ENCODE results near the gene IFITM10. TPM values are rescaled to one million over a fixed set of nuclear protein-coding genes. Genes with fewer than 3 reads are reported as not detected.

IFITM10 gene
- polyA plus RNA-seq, 2 donors, result 0.73 to 1.1 TPM

- Histone ChIP-seq H3K4me3 (ENCODE audit: low read depth in 1 of 2, low read length in 2 of 2) (no peak overlapping the region), H3K27me3 (ENCODE audit: control insufficient read depth in 1 of 2, insufficient read depth in 2 of 2, low read length in 2 of 2) (no peaks in the 10 kb centered on the region), H3K9me3 (ENCODE audit: control insufficient read depth in 2 of 2, insufficient read depth in 1 of 2, low read depth in 1 of 2, low read length in 1 of 2) (peaks cover 6 to 23% of the 10 kb centered on the region in 2 donors), H3K27ac (ENCODE audit: low read depth in 2 of 2, low read length in 1 of 2) (no peak overlapping the region), H3K4me1 (ENCODE audit: control insufficient read depth in 2 of 2, insufficient read depth in 2 of 2, low read length in 1 of 2) (peaks cover 0 to 3% of the 10 kb centered on the region in 2 donors), H3K36me3 (ENCODE audit: control insufficient read depth in 2 of 2, insufficient read depth in 2 of 2, low read length in 1 of 2) (no peaks in the 10 kb centered on the region)
- 64 to 65% methylated on average over 14 of the region's 14 CpGs for WGBS, 2 donors
These were observed 17.2 kb downstream of the IFITM10 start for GRCh38 chr11:1733009-1733715.

- Histone ChIP-seq H3K27me3 (ENCODE audit: control insufficient read depth in 1 of 2, insufficient read depth in 2 of 2, low read length in 2 of 2) (no peaks in the 10 kb centered on the region), H3K4me3 (ENCODE audit: low read depth in 1 of 2, low read length in 2 of 2) (no peak overlapping the region), H3K9me3 (ENCODE audit: control insufficient read depth in 2 of 2, insufficient read depth in 1 of 2, low read depth in 1 of 2, low read length in 1 of 2) (peaks cover 6 to 20% of the 10 kb centered on the region in 2 donors), H3K27ac (ENCODE audit: low read depth in 2 of 2, low read length in 1 of 2) (no peak overlapping the region), H3K36me3 (ENCODE audit: control insufficient read depth in 2 of 2, insufficient read depth in 2 of 2, low read length in 1 of 2) (no peaks in the 10 kb centered on the region), H3K4me1 (ENCODE audit: control insufficient read depth in 2 of 2, insufficient read depth in 2 of 2, low read length in 1 of 2) (peaks cover 0 to 6% of the 10 kb centered on the region in 2 donors)
- WGBS, 2 donors, result 26 to 35% methylated on average over 13 of the region's 13 CpGs
These were observed 17.9 kb downstream of the IFITM10 start for GRCh38 chr11:1732418-1733008.

DNA sequence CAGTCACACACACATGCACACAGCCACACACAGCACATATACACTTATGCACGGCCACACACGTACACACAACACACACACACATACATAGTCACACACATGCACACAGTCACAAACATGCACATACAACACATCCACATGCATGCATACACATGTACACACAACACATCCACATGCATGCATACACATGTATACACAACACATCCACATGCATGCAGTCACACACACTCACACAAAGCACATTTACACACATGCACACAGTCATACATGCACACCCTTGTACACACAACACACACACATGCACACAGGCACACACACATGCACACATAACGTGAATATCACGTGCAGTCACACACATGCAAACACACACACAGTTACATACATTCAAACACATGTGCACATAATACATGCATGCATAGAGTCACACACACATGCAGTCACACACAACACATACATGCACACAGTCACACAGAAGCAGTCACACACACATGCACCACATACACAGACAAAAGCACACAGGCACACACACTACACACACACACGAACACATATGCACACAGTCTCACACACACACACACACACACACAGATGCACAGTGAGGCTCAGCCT, 18.8 kb downstream of the IFITM10 start:
- 84 to 90% methylated on average over 5 of the region's 5 CpGs for WGBS, 2 donors
- H3K4me3 ChIP-seq (ENCODE audit: low read depth in 1 of 2, low read length in 2 of 2), result no peak overlapping the region
- H3K4me1 ChIP-seq (ENCODE audit: control insufficient read depth in 2 of 2, insufficient read depth in 2 of 2, low read length in 1 of 2), result peaks cover 0 to 6% of the 10 kb centered on the region in 2 donors
- no peaks in the 10 kb centered on the region for H3K27me3 ChIP-seq (ENCODE audit: control insufficient read depth in 1 of 2, insufficient read depth in 2 of 2, low read length in 2 of 2)
- no peak overlapping the region for H3K27ac ChIP-seq (ENCODE audit: low read depth in 2 of 2, low read length in 1 of 2)
- H3K9me3 ChIP-seq (ENCODE audit: control insufficient read depth in 2 of 2, insufficient read depth in 1 of 2, low read depth in 1 of 2, low read length in 1 of 2), result peaks cover 6 to 15% of the 10 kb centered on the region in 2 donors
- H3K36me3 ChIP-seq (ENCODE audit: control insufficient read depth in 2 of 2, insufficient read depth in 2 of 2, low read length in 1 of 2), result no peaks in the 10 kb centered on the region

GRCh38 chr11:1730059-1730629, 20.3 kb downstream of the IFITM10 start:
- Histone ChIP-seq H3K27ac (ENCODE audit: low read depth in 2 of 2, low read length in 1 of 2) (no peak overlapping the region), H3K27me3 (ENCODE audit: control insufficient read depth in 1 of 2, insufficient read depth in 2 of 2, low read length in 2 of 2) (no peaks in the 10 kb centered on the region), H3K9me3 (ENCODE audit: control insufficient read depth in 2 of 2, insufficient read depth in 1 of 2, low read depth in 1 of 2, low read length in 1 of 2) (peaks cover 1 to 3% of the 10 kb centered on the region in 2 donors), H3K4me1 (ENCODE audit: control insufficient read depth in 2 of 2, insufficient read depth in 2 of 2, low read length in 1 of 2) (peaks cover 0 to 6% of the 10 kb centered on the region in 2 donors), H3K36me3 (ENCODE audit: control insufficient read depth in 2 of 2, insufficient read depth in 2 of 2, low read length in 1 of 2) (no peaks in the 10 kb centered on the region), H3K4me3 (ENCODE audit: low read depth in 1 of 2, low read length in 2 of 2) (no peak overlapping the region)
- 66% methylated on average over 11 of the region's 11 CpGs for WGBS, 2 donors

GRCh38 chr11:1729692-1730011, 20.7 kb downstream of the IFITM10 start:
- Histone ChIP-seq H3K4me1 (ENCODE audit: control insufficient read depth in 2 of 2, insufficient read depth in 2 of 2, low read length in 1 of 2) (peaks cover 0 to 6% of the 10 kb centered on the region in 2 donors), H3K4me3 (ENCODE audit: low read depth in 1 of 2, low read length in 2 of 2) (no peak overlapping the region), H3K9me3 (ENCODE audit: control insufficient read depth in 2 of 2, insufficient read depth in 1 of 2, low read depth in 1 of 2, low read length in 1 of 2) (no peaks in the 10 kb centered on the region), H3K36me3 (ENCODE audit: control insufficient read depth in 2 of 2, insufficient read depth in 2 of 2, low read length in 1 of 2) (no peaks in the 10 kb centered on the region), H3K27me3 (ENCODE audit: control insufficient read depth in 1 of 2, insufficient read depth in 2 of 2, low read length in 2 of 2) (no peaks in the 10 kb centered on the region), H3K27ac (ENCODE audit: low read depth in 2 of 2, low read length in 1 of 2) (no peak overlapping the region)
- WGBS, 2 donors, result 56 to 65% methylated on average over 9 of the region's 9 CpGs

- H3K36me3 ChIP-seq (ENCODE audit: control insufficient read depth in 2 of 2, insufficient read depth in 2 of 2, low read length in 1 of 2), result no peaks in the 10 kb centered on the region
- peaks cover 0 to 6% of the 10 kb centered on the region in 2 donors for H3K4me1 ChIP-seq (ENCODE audit: control insufficient read depth in 2 of 2, insufficient read depth in 2 of 2, low read length in 1 of 2)
- H3K9me3 ChIP-seq (ENCODE audit: control insufficient read depth in 2 of 2, insufficient read depth in 1 of 2, low read depth in 1 of 2, low read length in 1 of 2), result no peaks in the 10 kb centered on the region
- no peak overlapping the region for H3K27ac ChIP-seq (ENCODE audit: low read depth in 2 of 2, low read length in 1 of 2)
- H3K4me3 ChIP-seq (ENCODE audit: low read depth in 1 of 2, low read length in 2 of 2), result no peak overlapping the region
- 68 to 78% methylated on average over 25 of the region's 25 CpGs for WGBS, 2 donors
- H3K27me3 ChIP-seq (ENCODE audit: control insufficient read depth in 1 of 2, insufficient read depth in 2 of 2, low read length in 2 of 2), result no peaks in the 10 kb centered on the region
These were observed 21.3 kb downstream of the IFITM10 start for GRCh38 chr11:1728931-1729691.

GRCh38 chr11:1728301-1728700, 22.1 kb downstream of the IFITM10 start:
- no peaks in the 10 kb centered on the region for H3K36me3 ChIP-seq (ENCODE audit: control insufficient read depth in 2 of 2, insufficient read depth in 2 of 2, low read length in 1 of 2)
- H3K4me3 ChIP-seq (ENCODE audit: low read depth in 1 of 2, low read length in 2 of 2), result no peak overlapping the region
- no peaks in the 10 kb centered on the region for H3K9me3 ChIP-seq (ENCODE audit: control insufficient read depth in 2 of 2, insufficient read depth in 1 of 2, low read depth in 1 of 2, low read length in 1 of 2)
- no peak overlapping the region for H3K27ac ChIP-seq (ENCODE audit: low read depth in 2 of 2, low read length in 1 of 2)
- H3K4me1 ChIP-seq (ENCODE audit: control insufficient read depth in 2 of 2, insufficient read depth in 2 of 2, low read length in 1 of 2), result peaks cover 0 to 6% of the 10 kb centered on the region in 2 donors
- WGBS, 2 donors, result 58 to 63% methylated on average over 4 of the region's 4 CpGs
- no peaks in the 10 kb centered on the region for H3K27me3 ChIP-seq (ENCODE audit: control insufficient read depth in 1 of 2, insufficient read depth in 2 of 2, low read length in 2 of 2)

- Histone ChIP-seq H3K27me3 (ENCODE audit: control insufficient read depth in 1 of 2, insufficient read depth in 2 of 2, low read length in 2 of 2) (no peaks in the 10 kb centered on the region), H3K4me3 (ENCODE audit: low read depth in 1 of 2, low read length in 2 of 2) (no peak overlapping the region), H3K36me3 (ENCODE audit: control insufficient read depth in 2 of 2, insufficient read depth in 2 of 2, low read length in 1 of 2) (no peaks in the 10 kb centered on the region), H3K9me3 (ENCODE audit: control insufficient read depth in 2 of 2, insufficient read depth in 1 of 2, low read depth in 1 of 2, low read length in 1 of 2) (no peaks in the 10 kb centered on the region), H3K4me1 (ENCODE audit: control insufficient read depth in 2 of 2, insufficient read depth in 2 of 2, low read length in 1 of 2) (peaks cover 0 to 6% of the 10 kb centered on the region in 2 donors), H3K27ac (ENCODE audit: low read depth in 2 of 2, low read length in 1 of 2) (no peak overlapping the region)
- WGBS, 2 donors, result 76 to 78% methylated on average over 9 of the region's 9 CpGs
These were observed 22.5 kb downstream of the IFITM10 start for GRCh38 chr11:1727861-1728260.

DNA sequence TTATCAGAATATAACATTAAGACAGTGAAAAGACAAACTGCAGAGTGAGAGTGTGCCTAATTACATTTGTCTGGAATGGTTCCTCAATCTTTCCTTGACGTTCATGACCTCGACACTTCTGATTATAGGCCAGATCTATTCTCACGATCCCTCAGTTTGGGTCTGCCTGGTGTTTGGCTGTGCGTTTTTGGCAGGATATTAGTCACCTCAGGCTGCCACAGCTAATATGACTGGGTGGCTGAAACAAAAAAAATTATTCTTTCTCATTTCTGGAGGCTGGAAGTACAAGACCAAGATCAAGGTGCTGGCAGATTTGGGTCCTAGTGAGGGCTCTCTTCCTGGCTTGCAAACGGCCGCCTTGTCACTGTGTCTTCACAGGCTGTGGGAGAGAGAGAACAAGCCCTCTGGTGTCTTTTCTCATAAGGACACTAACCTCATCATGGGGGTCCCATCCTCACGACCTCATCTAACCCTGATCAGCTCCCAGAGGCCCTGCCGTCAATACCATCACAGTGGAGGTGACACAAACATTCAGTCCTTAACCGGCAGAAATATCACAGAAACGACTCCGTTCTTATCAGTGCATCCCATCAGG, 23.2 kb downstream of the IFITM10 start:
- Histone ChIP-seq H3K4me3 (ENCODE audit: low read depth in 1 of 2, low read length in 2 of 2) (no peak overlapping the region), H3K27me3 (ENCODE audit: control insufficient read depth in 1 of 2, insufficient read depth in 2 of 2, low read length in 2 of 2) (no peaks in the 10 kb centered on the region), H3K27ac (ENCODE audit: low read depth in 2 of 2, low read length in 1 of 2) (no peak overlapping the region), H3K4me1 (ENCODE audit: control insufficient read depth in 2 of 2, insufficient read depth in 2 of 2, low read length in 1 of 2) (peaks cover 0 to 6% of the 10 kb centered on the region in 2 donors), H3K36me3 (ENCODE audit: control insufficient read depth in 2 of 2, insufficient read depth in 2 of 2, low read length in 1 of 2) (no peaks in the 10 kb centered on the region), H3K9me3 (ENCODE audit: control insufficient read depth in 2 of 2, insufficient read depth in 1 of 2, low read depth in 1 of 2, low read length in 1 of 2) (no peaks in the 10 kb centered on the region)
- 63 to 66% methylated on average over 11 of the region's 11 CpGs for WGBS, 2 donors
